Kidney capillary endothelial cell (primary cell): ENCODE data around the gene IRF2BP1.
A peak's percentile ranks its signal among the peaks of the same experiment; 100 is the strongest.

Source experiments
- DNase-seq: peaks from one replicate; pipeline ENCODE4 v3.0.0-alpha.2; 2018; ENCODE audit warnings: low spot score

The IRF2BP1 gene, protein sequence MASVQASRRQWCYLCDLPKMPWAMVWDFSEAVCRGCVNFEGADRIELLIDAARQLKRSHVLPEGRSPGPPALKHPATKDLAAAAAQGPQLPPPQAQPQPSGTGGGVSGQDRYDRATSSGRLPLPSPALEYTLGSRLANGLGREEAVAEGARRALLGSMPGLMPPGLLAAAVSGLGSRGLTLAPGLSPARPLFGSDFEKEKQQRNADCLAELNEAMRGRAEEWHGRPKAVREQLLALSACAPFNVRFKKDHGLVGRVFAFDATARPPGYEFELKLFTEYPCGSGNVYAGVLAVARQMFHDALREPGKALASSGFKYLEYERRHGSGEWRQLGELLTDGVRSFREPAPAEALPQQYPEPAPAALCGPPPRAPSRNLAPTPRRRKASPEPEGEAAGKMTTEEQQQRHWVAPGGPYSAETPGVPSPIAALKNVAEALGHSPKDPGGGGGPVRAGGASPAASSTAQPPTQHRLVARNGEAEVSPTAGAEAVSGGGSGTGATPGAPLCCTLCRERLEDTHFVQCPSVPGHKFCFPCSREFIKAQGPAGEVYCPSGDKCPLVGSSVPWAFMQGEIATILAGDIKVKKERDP

DNA sequence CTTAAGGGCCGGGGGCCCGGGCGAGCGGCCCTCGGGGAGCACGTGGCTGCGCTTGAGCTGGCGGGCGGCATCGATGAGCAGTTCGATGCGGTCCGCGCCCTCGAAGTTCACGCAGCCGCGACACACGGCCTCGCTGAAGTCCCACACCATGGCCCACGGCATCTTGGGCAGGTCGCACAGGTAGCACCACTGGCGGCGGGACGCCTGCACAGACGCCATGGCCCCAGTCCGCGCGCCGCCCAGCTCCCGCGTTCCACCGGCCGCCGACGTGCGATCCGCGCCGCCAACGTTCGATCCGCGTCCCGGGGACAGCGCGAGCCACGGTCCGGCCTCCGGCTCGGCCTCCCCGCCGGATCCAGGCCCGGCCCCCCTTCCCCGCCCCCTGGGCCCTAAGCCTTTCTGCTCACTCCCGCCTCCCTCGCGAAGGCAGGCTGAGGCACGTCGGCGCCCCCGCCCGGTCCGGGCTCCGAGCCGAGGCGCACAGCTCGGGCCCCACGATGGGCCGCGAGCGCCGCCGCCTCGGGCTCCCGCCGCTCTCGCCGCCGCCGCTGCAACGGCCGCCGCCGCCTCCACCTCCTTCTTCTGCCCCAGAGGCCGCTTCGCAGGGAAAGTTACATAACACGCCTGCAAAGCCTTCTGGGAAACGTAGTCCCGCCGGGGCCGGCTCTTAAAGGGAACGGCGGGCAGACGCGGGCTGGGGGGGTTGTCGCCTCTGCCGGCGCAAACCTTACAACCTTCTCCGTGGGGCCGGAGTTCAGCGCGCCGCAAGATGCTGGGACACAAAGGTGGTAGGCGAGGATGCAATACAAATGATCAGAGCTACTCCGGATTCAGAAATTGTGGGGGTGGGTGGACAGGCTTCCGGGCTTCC lies at the start of gene IRF2BP1:
Gene IRF2BP1, minus strand, starts transcription at position 586 of the 871 bp plus-strand sequence. Its CDS starts 367 bp downstream, at position 219.
- peak; percentile 77 for DNase-seq

DNA sequence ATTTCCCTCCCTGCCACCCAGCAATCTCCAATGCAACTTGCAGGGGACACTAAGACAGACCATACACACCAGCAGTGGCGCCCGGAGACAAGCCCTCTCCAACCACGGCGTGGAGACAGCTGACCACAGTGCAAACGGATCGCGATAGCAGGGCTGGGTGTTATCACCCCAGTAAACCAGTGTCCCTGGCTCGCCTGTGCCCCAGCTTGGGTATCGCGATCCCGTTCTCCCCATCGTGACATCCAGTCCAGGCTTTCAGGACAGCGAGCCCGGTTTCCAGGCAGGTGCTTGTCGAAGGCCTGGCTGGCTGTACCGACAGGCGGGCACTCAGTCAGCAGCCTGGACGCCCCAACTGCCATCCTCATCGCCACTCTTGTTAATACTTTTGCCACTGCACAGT lies 49.3 kb upstream of the IRF2BP1 start:
- no peak for DNase-seq

DNA sequence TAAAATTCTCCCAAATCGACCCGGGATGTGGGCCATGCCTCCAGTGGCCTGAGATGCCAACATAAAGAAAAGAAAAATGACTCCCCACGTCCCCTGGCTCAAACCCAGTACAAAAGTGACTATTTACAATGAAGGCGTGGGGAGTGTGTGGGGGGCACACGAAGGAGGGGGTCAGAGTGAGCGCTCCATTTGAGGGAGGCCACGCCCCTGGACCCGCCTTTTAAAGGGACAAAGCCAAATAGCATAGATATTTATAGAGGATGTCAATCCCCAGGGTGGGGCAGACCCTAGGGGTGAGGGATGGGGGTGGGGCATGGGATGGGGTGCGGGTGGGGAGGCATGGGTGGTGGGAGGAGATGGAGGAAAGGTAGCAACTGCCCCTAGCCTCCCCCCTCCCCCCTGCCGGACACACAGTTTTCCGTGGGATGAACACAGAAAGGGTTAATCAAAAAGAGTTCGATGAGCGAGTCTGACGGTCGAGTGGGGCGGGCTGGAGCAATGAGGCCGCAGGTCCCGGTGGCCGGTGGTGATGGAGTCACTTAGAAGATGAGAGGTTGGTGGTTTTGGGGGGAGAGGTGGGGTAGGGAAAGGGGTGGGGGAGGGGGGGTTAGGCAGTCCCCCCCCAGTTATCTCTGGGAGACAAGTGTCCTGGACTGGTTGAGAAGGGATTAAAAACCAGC lies 48.8 kb upstream of the IRF2BP1 start:
- no peak for DNase-seq

DNA sequence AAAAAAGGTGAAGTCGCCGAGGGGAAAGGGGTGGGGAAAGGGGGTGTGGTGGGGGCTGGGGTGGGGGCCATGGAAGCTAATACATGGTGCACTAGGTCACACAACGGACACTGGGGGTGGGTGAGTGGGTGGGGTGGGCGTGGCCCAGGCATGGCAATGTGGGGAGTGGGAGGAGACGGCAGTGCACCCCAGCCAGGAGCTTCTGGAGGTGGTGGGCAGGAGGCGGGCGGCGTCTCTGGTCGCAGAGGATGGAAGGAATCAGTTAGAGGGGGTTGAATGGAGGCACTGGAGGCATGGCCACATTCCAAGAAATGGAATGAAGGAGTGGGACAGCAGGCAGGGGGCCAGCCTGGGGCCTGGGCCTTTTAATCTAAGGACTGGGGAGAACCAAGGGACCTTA lies 47.8 kb upstream of the IRF2BP1 start:
- DNase-seq = no peak

DNA sequence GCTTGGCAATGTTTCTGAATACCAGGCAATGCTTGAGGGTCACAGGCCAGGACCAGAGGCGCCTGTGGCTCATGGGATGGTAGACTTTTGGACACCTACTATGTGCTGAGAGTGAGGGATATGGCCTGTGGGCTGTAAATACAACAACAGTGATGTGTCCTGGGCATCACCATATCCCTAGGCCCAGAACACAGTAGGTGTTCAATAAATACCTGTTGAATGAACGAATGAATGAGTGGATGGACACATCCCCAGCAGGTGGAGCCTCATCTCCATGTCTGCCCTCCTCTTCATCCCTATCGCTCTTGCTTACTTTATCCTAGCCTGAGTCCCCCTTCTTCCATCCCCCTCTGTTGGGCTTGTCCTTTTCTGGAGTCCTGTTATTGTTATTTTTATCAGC lies 45.1 kb upstream of the IRF2BP1 start:
- no peak for DNase-seq

DNA sequence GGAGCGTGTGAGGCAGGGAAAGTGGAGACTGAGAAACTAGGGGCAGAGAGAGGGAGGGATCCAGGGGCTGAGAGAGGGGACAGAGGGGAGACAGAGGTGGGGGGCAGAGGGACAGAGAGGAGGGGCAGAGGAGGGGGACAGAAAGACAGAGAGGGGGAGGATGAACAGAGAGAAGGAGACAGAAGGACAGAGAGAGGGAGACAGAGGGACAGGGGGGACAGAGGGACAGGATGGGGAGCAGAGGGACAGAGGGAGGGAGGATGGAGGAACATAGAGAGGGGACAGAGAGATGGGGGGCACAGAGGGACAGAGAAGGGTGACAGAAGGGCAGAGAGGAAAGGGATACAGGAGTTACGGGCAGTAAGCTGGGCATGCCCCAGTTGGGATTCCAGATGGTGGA lies 43.3 kb upstream of the IRF2BP1 start:
- no peak for DNase-seq

DNA sequence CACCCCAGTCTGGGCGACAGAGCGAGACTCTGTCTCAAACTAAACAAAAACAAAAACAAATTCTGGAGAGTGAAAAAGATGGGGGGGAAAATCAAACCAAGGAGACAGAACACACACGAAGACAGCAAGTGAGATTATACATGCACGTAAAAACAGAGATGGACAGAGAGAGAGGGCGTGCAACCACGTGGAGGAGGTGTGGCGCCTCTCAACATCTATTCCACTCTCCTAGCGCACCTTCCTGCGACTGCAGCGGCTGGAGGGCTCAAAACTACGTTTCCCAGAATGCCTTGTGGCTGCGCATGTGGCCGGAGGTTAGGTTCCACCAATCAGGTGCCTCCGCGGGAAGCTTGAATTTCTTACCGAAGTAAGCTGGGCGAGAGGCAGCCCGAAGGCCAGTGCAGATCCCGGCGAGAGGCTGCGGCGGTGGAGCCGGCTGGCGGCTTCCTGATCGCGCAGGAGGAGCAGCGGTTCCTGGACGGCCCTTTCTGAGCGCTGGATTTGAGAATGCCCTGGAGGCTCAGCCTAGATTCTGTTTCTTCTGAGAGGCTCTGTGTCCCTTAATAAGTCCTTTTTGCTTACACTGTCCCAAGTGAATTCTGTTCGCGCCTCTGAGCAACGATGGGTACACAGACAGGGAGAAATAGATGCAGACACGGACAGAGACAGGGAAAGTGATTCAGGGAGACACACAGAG lies 41.8 kb upstream of the IRF2BP1 start:
- peak; percentile 90 for DNase-seq

DNA sequence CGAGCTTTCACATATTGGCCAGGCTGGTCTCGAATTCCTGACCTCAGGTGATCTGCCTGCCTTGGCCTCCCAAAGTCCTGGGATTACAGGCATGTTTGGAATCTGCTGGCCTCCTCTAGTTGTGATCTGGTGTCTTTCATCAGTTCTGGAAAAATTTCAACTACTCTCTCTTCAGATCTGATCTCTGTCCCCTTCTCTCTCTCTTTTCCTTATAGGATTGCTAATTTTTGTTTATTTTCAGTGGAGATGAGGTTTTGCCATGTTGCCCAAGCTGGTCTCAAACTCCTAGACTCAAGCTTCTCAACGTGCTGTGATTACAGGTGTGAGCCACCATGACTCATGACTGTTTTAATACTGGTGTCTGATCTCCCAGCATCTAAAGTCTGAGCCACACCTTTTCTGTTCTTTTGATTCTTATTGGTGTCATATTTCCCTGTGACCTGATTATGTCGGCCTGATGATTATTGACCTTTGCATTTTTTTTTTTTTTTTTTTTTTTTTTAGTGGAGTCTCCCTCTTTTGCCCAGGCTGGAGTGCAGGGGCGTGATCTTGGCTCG lies 39.0 kb upstream of the IRF2BP1 start:
- DNase-seq = no peak

DNA sequence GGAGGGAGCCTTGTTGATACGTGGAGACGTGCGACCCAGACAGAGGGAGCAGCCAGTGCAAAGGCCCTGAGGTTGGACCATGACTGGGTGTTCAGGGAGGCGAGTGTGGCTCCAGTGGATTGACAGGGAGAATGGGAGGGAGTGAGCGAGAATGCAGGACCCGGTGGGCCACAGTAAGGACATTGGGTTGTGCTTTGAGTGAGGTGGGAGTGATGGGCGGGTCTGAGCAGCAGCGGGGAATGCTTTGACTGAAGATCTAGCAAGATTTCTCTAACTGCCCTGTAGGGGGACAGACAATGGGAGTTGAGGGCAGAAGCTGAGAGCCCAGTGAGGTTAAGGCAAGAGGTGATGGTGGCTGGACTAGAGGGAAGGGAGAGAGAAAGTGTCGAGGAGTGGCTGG lies 36.3 kb upstream of the IRF2BP1 start:
- DNase-seq = no peak

DNA sequence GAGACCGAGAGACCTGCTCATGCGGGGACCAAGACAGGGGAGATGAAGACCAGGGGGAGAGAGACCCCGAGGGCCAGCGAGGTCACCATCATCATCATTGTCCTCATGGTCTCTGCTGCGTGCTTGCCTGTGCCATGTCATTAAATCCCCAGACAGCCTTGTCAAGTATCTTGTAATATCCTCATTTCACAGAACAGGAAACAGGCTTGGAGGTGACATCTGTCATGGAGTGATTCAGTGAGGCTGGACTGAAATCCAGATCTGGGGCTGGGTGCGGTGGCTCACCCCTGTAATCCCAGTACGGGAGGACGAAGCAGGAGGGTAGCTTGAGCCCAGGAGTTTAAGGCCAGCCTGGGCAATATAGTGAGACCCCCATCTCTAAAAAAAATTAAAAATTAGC lies 34.5 kb upstream of the IRF2BP1 start:
- no peak for DNase-seq

DNA sequence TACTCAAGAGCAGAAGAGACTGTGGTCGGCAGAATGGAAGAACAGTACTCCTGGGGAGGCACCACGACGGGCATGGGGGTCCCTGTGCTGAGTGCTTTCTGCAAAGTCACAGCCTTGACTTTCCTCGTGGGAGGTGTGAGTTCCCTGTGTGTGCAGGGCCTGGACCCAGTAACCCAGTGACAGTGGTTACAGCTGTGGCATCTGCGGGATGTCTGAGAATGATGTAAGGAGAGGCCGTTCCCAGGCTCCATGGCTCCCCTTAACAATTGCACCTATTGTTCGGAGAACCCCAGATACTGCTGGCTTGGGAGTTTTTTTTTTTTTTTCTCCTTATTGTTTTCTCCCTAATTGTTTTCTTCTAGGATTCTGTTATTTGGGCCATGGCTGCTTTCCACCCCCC lies 33.7 kb upstream of the IRF2BP1 start:
- no peak for DNase-seq

DNA sequence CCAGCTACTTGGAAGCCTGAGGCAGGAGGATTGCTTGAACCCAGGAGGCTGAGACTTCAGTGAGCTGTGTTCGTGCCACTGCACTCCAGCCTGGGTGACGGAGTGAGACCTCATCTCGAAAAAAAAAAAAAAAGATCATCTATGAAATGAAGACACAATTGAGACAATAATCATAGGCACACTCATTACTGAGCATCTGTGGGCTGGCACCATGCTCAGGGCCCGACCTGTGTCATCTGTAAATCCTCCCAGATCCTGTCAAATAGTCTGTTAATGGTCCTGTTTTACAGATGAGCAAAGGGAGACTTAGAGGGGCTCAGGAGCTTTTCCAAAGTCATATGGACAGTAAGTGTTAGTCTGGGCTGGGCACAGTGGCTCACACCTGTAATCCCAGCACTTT lies 32.8 kb upstream of the IRF2BP1 start:
- no peak for DNase-seq

DNA sequence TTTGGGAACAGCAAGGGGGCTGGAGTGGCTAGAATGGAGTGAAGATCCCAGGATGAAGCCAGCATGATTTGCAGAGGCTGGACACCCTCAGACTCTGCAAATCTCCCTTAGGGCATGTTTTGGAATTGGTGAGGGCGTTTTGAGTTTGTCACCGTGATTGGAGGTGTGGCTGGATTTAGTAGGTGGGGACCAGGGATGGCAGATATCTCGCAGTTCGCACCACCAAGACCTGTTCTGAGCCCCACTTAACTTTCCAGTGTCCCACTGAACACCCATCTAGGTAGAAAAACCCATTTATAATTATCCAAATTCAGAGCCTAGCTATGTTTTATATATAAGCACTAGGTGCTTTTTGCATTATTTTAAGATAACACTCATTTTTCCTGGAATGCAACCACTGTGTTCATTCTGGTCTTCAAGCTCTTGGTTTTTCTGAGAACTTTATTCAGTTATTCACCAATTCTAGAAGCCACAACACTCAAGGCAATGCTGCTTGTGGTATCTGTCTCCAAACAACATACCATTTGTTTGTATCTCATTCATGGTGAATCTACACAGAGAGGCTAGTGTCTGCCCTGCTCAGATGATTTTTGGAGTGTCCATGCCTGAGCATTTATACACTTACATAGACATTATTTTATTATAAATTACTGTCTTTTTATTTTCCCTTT lies 31.6 kb upstream of the IRF2BP1 start:
- no peak for DNase-seq

DNA sequence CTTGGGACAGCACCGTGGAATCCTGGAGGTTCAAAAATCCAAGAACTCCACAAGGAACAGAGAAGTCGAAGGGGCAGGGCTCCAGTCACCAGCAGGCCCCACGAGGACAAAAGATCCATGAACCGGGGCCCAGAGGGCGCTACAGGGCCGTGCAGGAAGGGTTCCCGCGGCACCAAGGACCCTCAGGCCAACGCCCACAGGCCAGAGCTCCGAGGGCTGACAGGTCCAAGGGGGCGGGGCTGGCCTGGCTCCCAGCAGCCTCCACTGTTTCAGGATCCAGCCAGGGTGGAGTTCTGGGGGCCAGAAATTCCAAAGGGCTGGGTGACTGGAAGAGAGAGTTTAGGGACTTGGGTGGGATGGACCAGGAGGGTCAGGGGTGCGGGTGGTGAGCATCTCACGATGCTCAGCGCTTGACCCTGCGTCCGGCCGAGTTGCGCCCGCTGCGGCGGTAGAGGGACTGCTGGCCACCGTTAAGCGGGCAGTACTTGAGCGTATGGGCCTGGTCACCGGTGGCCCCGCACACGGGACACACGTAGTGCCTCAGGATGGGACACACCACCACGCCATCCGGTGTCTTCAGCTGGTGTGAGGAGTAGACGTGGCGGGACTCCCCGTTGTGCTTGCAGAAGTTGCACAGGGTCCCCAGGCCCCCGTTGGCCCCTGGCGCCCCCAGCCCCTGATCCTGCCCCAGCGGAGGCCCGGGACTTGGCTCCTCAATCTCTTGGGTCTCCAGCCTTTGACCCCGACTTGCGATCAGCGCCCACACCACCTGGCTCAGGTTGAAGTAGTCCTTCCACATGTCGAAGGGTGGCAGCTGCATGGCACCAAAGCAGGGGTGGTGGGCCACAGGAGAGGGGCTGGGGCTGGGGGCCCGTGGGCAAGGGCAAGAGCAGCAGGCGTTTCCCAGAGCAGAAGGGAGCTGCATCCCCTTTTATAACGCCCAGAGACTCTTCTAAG lies 28.2 kb upstream of the IRF2BP1 start, which contains the start of gene NANOS2:
Gene NANOS2, minus strand, starts transcription at position 905 of the 957 bp plus-strand sequence. Its CDS starts 85 bp downstream, at position 820.
- no peak for DNase-seq

DNA sequence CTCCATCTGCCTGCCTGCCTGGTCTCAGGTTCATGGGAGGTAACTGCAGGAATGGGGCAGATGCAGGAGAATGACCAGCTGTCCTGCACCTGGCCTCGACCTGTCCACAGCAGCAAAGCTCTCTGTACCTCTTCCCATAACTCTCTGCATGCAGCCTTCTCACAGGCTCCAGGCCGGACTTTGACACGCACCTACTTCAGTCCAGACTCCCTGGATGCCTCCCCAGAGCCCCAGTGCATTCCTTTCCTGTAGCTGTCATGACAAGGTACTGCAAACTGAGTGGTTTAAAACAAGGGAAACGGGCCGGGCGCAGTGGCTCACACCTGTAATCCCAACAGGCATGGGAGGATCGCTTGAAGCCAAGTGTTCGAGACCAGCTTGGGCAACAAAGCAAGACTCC lies 25.4 kb upstream of the IRF2BP1 start:
- no peak for DNase-seq

DNA sequence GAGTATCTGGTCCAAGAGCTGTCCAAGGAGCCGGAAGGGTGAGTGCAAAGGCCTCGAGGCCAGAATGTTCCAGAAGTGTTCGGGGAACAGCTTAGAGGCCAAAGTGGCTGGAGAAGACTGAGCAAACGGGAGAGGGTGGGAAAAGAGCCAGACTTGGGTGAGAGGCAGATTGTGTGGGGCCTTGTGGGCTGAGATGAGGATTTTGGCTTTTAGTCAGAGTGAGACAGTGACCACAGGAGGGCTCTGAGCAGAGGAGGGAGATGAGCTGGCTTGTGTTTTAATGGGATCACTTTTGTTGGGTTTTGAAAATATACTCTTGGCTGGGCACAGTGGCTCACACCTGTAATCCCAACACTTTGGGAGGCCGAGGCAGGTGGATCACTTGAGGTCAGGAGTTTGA lies 23.0 kb upstream of the IRF2BP1 start:
- no peak for DNase-seq

DNA sequence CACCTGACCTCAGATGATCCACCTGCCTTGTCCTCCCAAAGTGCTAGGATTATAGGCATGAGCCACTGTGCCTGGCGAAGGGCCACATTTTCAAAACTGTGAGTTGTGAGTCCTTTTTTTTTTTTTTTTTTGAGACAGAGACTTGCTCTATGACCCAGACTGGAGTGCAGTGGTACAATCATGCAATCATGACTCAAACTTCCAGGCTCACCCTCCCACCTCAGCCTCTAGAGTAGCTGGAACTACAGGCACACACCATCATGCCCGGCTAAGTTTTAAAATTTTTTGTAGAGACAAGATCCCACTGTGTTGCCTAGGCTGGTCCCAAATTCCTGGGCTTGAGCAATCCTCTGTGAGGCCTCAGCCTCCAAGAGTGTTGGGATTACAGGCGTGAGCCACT lies 20.3 kb upstream of the IRF2BP1 start:
- DNase-seq = no peak

DNA sequence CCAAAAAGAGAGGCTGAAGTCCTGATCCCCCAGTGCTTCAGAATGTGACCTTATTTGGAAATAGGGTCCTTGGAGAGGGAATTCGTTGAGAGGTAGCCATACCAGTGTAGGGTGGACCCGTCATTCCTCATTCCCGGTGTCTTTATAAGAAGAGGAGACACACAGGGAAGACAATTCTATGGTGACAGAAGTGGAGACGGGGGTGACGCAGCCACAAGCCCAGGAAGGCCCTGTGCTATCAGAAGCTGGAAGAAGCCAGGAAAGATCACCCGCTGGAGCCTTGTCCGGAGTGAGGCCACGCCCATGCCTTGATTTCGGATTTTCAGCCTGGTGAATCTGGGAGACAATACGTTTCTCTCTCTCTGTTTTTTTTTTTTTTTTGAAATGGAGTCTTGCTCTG lies 19.1 kb upstream of the IRF2BP1 start:
- no peak for DNase-seq
